ENCODE results near the gene TPRN. TPM values are rescaled to one million over a fixed set of nuclear protein-coding genes. Genes with fewer than 3 reads are reported as not detected.

The TPRN gene
- total RNA-seq, 1 donor from 2014 or later: 19.0 TPM

DNA sequence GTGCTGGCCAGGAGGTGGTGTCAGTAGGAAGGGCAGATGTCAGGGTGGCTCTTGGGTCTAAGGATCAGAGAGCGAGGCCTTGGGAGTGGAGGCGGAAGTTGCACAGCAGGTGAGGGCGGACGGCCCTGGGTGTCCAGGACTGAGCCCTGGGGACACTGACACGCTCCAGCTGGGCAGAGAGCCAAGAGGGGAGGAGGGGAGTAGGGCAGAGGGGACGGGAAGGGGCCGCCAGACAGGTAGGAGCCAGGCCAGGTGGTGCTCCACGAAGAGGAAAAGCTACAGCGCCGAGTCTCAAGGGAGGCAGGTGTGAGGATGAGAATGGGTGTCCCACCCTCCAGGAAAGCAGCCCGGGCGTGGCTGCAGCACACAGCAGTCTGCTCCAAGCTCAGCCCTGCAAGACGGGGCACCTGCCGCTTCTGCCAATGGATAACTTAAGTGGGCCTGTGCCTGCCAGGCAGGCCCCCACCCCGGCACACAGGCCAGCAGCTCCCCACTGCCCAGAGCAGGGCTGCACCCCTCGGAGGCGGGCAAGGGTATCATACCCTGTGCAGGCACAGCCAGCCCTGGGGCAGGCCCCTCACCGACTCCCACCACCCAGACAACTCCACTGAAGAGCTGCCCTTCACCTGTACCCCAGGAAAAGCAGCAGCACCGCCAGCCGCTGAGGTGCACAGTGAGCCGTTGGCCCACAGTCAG, 4.9 kb downstream of the TPRN start:
- intact Hi-C loops (cut with DNase I): no loop called here
- DNase-seq (no peak), ATAC-seq (ENCODE audit: poor library complexity) (peak; percentile 3)

DNA sequence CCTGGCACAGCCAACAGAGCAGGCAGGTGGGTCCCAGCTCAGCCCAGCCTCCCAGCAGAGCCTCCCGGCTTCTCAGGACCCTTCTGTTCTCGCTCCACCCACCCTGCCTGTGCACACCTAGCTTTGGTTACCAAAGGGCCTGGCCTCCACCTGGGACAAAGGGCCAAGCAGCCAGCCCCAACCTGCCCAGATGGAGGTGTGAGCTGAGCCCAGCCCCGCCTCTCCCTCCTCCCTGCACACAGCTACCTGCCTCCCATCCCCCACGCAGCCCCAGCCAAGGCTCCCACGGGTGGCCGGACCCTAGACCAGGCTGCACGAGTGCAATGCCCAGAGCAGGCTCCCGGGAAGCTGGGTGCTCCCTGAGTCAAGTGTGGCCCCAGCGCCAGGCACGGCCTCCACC, 5.6 kb downstream of the TPRN start:
- DNase-seq (no peak), ATAC-seq (ENCODE audit: poor library complexity) (no peak)
- intact Hi-C loops (cut with DNase I): loop anchor here (5.0 kb wide), 1 partner anchor 32 kb away; the partner anchor contains the start of genes CYSRT1 and RNF224

DNA sequence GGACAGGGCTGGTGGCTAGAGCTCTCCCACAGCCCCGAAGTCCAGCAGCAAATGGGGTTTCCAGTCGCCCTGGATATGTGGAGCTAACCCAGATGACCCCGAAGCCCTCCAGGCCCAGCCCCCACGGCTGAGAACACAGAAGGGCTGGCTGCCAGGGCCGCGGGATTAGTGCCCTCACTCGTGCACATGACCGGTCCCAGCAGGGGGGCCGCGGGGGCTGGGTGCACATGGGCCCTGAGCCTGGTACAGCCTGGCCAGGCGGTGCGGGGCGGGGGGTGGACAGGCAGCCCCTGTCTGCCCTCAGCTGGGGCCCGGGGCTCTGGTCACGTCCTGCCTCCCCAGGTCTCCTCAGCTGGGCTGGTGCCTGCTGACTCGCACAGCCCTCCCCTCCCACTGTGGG, 6.2 kb downstream of the TPRN start:
- DNase-seq: peak; percentile 88
- intact Hi-C loops (cut with DNase I): loop anchor here (5.0 kb wide), 1 partner anchor 33 kb away; the partner anchor contains the start of genes CYSRT1 and RNF224
- ATAC-seq (ENCODE audit: poor library complexity): peak; percentile 79

DNA sequence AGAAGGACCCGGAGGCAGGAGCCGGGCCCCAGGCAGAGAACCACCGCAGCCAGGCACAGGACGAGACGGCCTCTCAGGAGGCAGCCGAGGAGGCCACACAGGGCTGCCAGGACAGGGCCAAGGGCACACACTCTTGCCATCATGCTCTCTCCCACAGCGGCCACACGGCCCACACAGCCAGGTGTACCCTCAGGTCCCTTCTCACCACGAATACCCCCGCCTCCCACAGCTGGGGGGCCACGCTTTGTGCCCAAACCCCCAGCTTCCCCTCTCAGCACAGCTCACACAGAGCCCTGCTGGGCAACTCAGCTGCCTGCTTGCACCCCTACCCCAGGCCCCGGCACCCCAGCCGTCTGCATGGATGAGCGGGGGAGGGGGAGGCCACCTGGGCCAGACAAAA, 6.8 kb downstream of the TPRN start:
- ATAC-seq (ENCODE audit: poor library complexity): no peak
- DNase-seq: no peak
- intact Hi-C loops (cut with DNase I): loop anchor here (5.0 kb wide), 1 partner anchor 34 kb away; the partner anchor contains the start of genes CYSRT1 and RNF224

DNA sequence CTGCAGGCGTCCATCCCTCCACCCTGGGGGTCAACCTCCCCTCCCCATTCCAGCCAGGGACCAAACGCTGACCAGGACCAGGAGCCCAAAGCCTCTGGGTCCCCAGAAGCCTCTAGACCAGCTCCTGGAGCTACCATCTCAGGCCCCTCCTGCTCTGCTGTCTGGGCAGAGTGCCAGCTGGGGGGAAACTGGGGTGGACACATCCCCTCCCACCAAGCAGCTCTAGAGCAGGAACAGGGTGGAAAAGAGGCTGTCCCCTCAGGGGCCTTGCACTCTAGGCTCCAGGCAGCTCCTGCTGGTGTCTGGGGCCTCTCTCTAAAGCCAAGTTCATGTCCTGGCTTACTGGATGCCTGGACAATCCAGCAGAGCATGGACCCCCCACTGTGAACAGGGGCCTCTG, 7.7 kb downstream of the TPRN start:
- intact Hi-C loops (cut with DNase I): loop anchor here (5.0 kb wide), 1 partner anchor 34 kb away; the partner anchor contains the start of genes CYSRT1 and RNF224

DNA sequence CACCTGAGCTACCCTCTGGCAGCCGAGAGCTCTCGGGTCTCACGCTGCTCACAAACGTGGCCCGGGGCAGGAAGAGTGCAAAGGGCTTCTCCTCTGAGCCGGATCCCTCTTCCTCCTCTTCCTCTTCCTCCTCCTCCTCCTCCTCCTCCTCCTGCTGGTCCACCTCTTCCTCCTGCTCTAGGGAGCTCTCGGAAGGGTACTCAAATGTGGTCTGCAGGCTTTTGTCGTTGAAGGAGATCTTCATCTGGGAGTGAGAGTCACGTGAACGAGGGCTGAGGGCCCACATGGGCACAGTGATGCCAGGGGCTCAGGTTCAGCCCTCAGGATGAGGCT, 8.1 kb downstream of the TPRN start:
- no peak for ATAC-seq (ENCODE audit: poor library complexity)
- DNase-seq: no peak
- intact Hi-C loops (cut with DNase I): loop anchor here (5.0 kb wide), 1 partner anchor 35 kb away; the partner anchor contains the start of genes CYSRT1 and RNF224

More for the DNA sequence above, 7.7 kb downstream of the TPRN start:
- ATAC-seq (ENCODE audit: poor library complexity) (no peak), DNase-seq (no peak)

DNA sequence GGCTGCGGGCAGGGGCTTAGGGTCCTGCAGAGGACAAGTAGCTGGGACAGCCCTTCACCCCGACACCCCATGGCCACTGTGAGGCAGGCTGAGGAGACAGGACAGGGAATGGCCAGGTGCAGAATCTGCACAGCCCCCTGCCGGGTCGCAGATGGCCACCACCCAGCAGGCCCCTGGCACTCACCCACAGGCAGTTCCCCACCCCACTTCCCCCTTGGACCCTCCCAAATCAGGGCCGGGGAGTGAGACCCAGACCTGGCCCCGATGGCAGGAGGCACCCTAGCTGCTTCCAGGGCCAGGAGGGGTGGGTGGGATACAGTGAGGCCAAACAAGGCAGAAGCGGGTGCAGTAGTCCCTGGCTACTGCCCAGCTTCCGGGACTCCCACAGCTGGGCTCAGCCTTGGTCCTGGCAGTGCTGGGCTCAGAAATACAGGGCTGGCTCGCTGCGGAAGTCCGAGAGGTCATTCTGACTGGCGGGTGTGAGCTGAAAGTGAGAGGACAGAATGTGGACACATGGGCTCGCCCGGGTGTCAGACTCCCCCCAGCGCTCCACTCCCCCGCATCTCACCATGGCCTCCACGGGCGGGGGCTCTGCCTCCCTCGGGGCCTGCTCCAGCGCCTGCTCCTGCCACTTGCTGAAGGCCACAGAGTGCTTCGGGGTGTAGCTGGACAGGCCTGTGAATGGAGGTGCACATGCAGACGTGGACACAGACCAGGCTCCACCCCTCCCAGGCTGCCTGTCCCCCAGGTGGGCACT, 8.7 kb downstream of the TPRN start:
- no peak for DNase-seq
- no peak for ATAC-seq (ENCODE audit: poor library complexity)
- intact Hi-C loops (cut with DNase I): loop anchor here (5.0 kb wide), 1 partner anchor 35 kb away; the partner anchor contains the start of genes CYSRT1 and RNF224

DNA sequence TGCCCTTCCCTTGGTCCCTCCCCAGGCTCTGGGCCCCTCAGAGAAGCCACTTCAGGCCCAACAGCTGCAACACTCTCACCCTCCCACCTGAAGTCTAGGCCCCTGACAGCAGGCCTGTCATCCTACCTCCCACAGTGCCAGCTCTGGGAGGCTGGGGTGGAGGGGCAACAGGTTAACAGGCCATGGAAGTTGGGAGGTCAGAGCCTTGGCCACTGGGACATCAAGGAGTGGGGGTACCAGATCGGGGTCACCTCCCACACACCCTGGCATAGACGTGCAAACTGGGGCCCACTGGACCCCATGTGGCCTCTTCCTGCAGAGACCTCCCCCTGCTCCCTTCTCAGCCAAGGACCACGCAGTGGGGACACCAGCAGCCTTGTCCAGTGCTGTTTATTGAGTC, 9.3 kb downstream of the TPRN start:
- intact Hi-C loops (cut with DNase I): loop anchor here (5.0 kb wide), 1 partner anchor 36 kb away; the partner anchor contains the start of genes CYSRT1 and RNF224
- ATAC-seq (ENCODE audit: poor library complexity) (no peak), DNase-seq (no peak)

DNA sequence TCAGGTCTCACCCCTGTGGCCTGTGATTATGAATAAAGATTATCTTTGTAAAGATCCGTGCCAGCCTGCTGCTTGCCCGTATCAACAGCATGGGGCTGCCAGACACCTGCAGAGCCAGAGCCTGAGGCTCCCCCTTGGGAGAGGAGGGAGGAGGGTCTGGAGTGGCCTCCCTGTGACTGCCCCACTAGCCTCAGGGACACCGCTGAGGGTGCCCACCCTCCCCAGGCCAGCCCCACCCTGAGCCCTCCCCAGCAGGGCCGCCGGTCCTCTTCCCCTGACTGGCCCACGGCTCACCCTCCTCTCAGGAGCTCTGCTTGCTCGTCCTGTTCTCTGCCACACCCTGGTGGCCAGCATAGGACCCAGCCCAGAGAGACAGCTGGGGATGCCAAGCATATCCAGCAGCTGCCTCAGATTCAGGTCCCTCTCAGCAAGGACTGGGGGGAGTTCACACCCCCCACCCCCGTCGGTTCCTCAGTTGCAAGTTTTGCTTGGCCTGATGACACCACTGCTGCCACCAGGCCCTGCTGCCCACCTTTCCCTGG, 10.2 kb downstream of the TPRN start:
- intact Hi-C loops (cut with DNase I): loop anchor here (5.0 kb wide), 1 partner anchor 37 kb away; the partner anchor contains the start of genes CYSRT1 and RNF224
- ATAC-seq (ENCODE audit: poor library complexity) (no peak), DNase-seq (no peak)

DNA sequence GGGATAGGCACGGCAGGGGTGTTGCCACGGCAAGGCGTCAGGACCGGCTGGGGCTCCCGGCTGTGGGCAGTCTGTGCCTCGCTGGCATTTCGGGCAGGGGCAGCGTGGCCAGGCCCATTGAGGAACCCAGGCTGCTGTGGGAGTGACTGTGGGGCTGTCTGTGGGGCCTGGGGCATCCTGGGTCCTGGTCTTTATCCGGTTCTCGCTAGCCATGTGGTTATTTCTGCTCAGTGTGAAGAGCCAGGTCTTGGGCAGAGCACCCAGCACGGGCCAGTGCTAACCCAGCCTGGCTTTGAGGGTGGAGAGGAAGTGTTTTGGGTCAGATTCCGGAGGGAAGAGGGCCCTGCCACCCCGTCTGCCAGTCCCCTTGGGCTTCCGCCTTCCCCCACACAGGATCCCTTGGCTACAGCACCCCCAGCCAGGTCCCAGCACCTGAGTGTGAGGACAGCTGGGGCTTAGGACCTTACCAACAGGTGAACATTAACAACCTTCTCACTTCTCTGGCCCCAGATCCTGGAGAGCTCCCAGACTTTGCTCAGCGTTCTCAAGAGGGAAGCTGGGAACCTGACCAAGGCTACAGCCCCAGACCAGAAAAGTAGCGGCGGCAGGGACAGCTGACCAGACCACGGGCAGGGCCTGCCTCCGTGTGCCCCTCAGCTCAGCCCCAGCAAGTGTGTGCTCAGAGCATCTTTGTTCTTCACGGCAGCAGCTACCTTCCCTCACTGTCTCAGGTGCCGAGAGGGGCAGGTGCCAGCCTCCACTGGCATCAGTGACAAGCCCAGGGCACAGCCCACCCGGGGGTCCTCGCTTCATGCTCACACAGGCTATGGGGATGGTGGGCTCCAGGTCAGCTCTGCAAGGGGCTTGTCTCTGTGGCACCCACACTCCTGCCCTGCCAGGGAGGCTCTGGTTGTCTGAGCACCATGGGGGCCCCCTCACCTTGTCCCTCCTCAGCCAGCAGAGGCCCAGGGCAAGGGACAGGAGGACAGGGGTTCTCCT, 10.9 kb downstream of the TPRN start:
- no peak for DNase-seq
- intact Hi-C loops (cut with DNase I): loop anchor here (5.0 kb wide), 1 partner anchor 38 kb away; the partner anchor contains the start of genes CYSRT1 and RNF224
- ATAC-seq (ENCODE audit: poor library complexity): no peak

DNA sequence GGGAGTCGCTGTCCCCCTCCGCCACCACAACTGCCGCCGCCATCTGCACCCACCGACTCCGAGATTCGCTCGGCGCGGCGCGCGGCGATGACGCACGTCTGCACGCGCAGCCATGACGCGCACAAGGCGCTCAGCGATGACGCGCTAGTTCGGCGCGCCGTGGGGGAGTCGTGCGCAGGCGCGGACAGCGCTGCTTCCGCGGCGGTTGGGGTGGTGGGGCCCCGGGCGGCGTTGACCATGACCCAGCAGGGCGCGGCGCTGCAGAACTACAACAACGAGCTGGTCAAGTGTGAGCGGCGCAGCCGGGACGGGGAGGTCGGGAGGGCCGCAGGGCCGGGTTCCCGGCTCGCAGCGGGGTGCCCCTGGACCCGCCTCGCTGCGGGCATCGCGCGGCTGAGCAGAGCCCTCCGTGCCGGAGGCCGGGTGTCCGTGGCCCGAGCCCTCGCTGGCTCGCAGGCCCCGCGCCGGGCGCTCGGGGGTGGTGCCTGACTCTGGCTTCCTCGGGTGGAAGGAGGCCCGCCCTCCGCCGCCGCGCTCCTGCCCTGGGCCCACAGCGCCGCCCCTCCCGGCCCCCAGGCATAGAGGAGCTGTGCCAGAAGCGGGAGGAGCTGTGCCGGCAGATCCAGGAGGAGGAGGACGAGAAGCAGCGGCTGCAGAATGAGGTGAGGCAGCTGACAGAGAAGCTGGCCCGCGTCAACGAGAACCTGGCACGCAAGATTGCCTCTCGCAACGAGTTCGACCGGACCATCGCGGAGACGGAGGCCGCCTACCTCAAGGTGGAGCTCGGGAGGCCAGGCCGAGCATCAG, 11.8 kb downstream of the TPRN start, which contains the start of the genes ANAPC2 and SSNA1:
ANAPC2 (minus strand) TSS at position 71 of the 807 bp plus-strand sequence; CDS start at position 43, 28 bp downstream.
SSNA1 (plus strand) TSS at position 187 of the 807 bp plus-strand sequence; CDS start at position 238, 51 bp downstream.
- intact Hi-C loops (cut with DNase I): no loop called here
- peak; percentile 96 for DNase-seq
- peak; percentile 93 for ATAC-seq (ENCODE audit: poor library complexity)

DNA sequence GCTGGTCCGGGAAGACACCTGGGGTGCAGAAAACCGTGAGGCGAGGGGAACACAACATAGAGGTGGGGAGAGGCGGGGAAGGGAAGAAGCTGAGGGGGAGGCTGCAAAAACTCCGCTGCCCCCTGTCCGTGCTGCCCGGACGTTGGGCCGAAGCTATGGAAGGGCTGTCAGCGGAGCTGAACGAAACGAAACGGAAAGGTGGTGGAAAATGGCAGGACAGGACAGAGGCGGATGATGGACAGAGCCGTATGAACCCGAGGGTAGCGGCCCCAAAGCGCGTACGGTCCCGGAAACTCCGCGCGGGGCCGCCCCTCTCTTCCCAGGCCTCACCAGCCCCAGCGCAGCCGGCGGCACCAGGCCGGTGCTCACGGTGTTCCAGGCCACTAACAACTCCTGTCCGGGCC, 12.5 kb downstream of the TPRN start:
- ATAC-seq (ENCODE audit: poor library complexity): peak; percentile 21
- intact Hi-C loops (cut with DNase I): no loop called here
- DNase-seq: no peak

DNA sequence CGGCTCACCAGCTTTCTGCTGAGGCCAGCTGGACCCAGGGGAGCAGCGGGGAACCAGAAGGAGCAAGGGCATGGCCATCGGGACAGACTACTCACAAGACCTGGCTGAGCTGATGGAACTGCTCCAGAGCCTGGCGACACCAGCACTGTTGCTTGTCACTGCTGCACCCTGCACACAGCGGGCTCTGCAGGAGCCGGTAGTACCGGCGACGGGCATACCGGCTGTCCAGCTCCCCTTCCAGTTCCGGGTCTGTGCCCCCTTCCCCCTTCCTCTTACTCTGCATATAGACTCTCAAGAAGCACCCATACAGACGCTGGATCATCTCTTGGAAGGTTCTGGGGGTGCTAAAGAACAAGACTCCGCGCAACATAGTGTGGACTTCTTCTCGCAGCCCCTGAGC, 13.2 kb downstream of the TPRN start:
- DNase-seq: no peak
- intact Hi-C loops (cut with DNase I): no loop called here

DNA sequence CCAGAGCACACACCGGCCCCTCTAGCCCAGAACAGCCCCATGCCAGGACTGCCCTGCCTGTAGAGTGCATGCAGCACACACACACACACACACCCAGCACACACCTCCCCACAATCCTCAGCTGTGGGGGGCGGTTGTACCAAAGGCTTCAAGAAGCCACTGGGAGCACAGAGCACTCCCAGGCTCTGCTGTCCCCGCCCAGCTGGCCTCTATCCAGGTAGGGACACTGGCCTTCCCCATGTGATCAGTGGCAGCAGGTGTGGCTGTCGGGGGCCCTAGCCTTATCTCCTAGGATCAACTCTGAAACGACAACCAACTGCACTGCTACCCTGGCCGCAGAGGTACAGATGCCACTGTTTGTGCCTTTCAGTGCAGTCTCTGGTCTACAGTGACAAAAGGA, 14.2 kb downstream of the TPRN start:
- ATAC-seq (ENCODE audit: poor library complexity): no peak
- DNase-seq: no peak
- intact Hi-C loops (cut with DNase I): no loop called here

More for the DNA sequence above, 13.2 kb downstream of the TPRN start:
- no peak for ATAC-seq (ENCODE audit: poor library complexity)

DNA sequence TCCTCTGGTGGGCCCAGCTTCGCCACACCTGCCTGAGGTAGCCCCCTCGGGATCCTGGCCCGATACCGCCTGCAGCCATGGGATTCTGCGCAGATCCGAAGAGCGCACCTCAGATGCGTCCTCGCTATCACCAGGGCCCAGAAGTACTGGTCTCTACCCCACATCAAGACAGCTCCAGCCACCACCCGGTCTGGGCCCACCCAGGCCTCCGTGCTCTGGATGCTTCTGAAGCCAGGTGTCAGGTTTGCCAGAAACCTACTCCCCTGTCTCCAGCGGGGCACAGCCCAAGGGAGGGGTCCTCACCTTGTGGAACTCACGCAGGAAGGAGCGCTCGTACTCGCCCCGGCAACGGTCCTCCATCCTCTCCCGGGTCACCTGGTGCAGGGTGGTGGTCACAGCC, 14.6 kb downstream of the TPRN start:
- intact Hi-C loops (cut with DNase I): no loop called here
- DNase-seq (no peak), ATAC-seq (ENCODE audit: poor library complexity) (no peak)

DNA sequence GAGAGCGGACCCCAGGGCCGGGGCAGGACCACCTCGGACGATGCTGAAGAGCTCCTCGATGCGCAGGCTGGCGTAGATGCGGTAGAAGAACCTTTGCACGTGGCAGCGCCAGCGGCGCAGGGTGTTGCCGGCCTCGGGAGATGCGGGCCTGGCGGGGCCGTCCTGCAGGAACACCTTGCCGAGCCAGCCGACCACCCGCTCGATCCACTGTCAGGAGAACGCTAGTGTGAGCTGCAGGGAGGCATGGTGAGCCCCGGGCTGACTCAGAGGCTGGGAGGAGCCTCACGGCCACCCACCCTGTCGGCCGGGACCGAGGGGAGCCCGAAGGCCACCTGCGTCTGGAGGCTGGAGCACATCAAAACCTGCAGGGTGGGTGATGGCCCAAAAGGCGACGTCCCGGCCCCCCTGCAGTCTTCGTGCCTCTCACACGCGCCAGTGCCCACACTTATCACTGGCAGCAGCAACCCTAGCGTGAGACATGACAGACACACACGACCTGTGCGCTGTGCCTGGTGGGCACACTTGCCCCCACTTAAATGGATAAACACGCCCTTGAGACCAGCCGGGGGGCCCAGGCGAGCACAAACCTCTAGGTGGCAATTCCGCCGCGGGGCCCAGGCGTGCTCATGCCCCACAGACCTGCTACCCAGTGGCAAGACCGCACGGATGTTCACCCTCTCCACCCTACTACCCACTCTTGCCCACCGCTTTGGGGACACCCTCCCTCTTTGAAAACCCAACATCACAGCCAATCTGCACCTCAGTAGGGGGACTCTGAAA, 15.5 kb downstream of the TPRN start:
- intact Hi-C loops (cut with DNase I): no loop called here

More for the DNA sequence above, 15.5 kb downstream of the TPRN start:
- DNase-seq (no peak), ATAC-seq (ENCODE audit: poor library complexity) (no peak)

Data from Right ventricle myocardium superior (tissue), 1 donor.